Activated CD8-positive, alpha-beta T cell treated with anti-CD3 and anti-CD28 coated beads for 36 hours (primary cell): ENCODE data around the gene KRI1. TPM values are rescaled to one million over a fixed set of nuclear protein-coding genes. Genes with fewer than 3 reads are reported as not detected.

Experiments used
- ATAC-seq: fragments of 200-7000 bp; cut with Tn5 transposase; one replicate; pipeline ENCODE4 v1.10.0; 2021; ENCODE audit warnings: mild to moderate bottlenecking, moderate library complexity
- CTCF ChIA-PET: fragments of 350-600 bp; sonication (Branson Sonifier 250); formaldehyde crosslinking; loops from one replicate; lab custom pipeline; 2021; ENCODE audit warnings: antibody characterized with exemption; lab: Charles Lee
- POLR2A ChIA-PET: fragments of 350-600 bp; sonication (Branson Sonifier 250); formaldehyde crosslinking; loops from one replicate; lab custom pipeline; 2021; ENCODE audit warnings: antibody characterized with exemption; lab: Charles Lee
- DNase-seq: peaks from one replicate; pipeline ENCODE4 v3.0.0-alpha.2; 2020
- H3K27ac Mint-ChIP-seq: one replicate; pipeline ENCODE4 v1.8.0; 2021; ENCODE audit warnings: mild to moderate bottlenecking, mixed read lengths
- H3K27me3 Mint-ChIP-seq: one replicate; pipeline ENCODE4 v1.8.0; 2021; ENCODE audit warnings: mixed read lengths
- H3K36me3 Mint-ChIP-seq: one replicate; pipeline ENCODE4 v1.8.0; 2021; ENCODE audit warnings: low read depth, mixed read lengths
- H3K4me1 Mint-ChIP-seq: one replicate; pipeline ENCODE4 v1.8.0; 2021; ENCODE audit warnings: low read depth, mixed read lengths
- H3K4me3 Mint-ChIP-seq: one replicate; pipeline ENCODE4 v1.8.0; 2021; ENCODE audit warnings: mild to moderate bottlenecking, moderate library complexity, mixed read lengths
- H3K9me3 Mint-ChIP-seq: one replicate; pipeline ENCODE4 v1.8.0; 2021; ENCODE audit warnings: mixed read lengths
- CTCF ChIP-seq: fragments of 200-600 bp; IDR thresholded peaks from one replicate; pipeline ENCODE4 v1.8.0; 2022; ENCODE audit warnings: antibody characterized with exemption, mild to moderate bottlenecking
- intact Hi-C: fragments of 100-400 bp; cut with micrococcal nuclease; formaldehyde crosslinking; loops from one replicate; pipeline ENCODE4 v1.10.0; 2022
- total RNA-seq, 2 experiments: library from RNA; stranded (reverse); gene quantifications; one replicate each; pipeline ENCODE4 v1.2.3, GENCODE V29; 2021

The KRI1 gene
- total RNA-seq, result 10 to 100 TPM; 50.0 to 58.3 TPM

- DNase-seq (peak; percentile 99), ATAC-seq (peak; percentile 43)
- no peaks in the 10 kb centered on the region for H3K9me3 Mint-ChIP-seq
- H3K27me3 Mint-ChIP-seq, result no peaks in the 10 kb centered on the region
- intact Hi-C loops, result loop anchor here (5.0 kb wide), 1 partner anchor 58 kb away; no protein-coding TSS in a partner anchor
- ChIA-PET POLR2A (interaction anchor here (0.8 to 10.6 kb wide), 11 partner anchors 12 to 295 kb away, joined by 3 to 104 read pairs (median 4); partner anchors contain the start of genes ICAM1 and TMED1), CTCF (interaction anchor here (0.7 to 9.2 kb wide), 9 partner anchors 11 to 296 kb away, joined by 3 to 71 read pairs (median 5); partner anchors contain the start of gene QTRT1)
- H3K4me3 Mint-ChIP-seq, result peak within 1 kb of the TSS; percentile 86
- H3K36me3 Mint-ChIP-seq, result peaks cover 41% of the 10 kb centered on the region
- peak within 1 kb of the TSS; percentile 92 for H3K27ac Mint-ChIP-seq
- H3K4me1 Mint-ChIP-seq, result peaks cover 37% of the 10 kb centered on the region
- peak; percentile 33 for TF ChIP-seq CTCF
Measured at GRCh38 chr19:10565567-10566407, at the start of gene KRI1. TSS of gene KRI1 (minus strand) at chr19:10566010. CDS start at chr19:10565999, 11 bp downstream.

DNA sequence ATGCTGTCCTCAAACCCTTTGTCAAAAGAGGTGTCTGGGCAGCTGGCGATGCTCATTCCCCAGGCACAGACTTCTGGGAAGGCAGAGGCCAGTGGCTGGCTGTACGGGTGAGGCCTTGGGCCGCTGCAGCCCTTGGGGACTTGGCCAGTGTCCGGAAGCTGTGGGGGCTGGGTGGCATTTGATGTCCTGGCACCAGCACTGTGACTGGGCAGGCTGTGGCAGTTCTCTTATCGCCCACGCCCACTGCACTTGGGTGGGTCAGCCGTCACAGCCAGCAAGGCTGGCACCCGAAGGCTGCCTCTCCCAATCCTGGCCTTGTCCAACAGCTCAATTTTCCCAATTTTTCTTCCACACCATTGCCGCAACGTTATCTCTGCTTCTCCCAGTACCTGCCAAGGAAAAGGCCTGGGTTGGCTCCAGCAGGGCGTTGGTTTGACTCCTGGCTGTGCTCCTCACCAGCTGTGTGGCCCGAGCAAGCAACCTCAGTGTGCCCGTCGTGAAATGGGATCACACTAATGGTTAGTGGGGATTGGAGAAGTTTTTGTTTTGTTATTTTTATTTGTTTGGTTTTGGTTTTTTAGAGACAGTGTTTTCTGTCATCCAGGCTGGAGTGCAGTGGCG is 46.8 kb upstream of the KRI1 start:
- Mint-ChIP-seq H3K4me3 (no peak overlapping the region), H3K27ac (peak overlapping the region; percentile 5), H3K27me3 (no peaks in the 10 kb centered on the region), H3K9me3 (no peaks in the 10 kb centered on the region), H3K36me3 (peaks cover 18% of the 10 kb centered on the region), H3K4me1 (peaks cover 28% of the 10 kb centered on the region)
- ChIA-PET POLR2A (interaction anchor here (1.6 to 2.4 kb wide), 4 partner anchors 10 to 46 kb away, joined by 4 to 13 read pairs (median 5); no protein-coding TSS in a partner anchor), CTCF (interaction anchor here (1.9 to 6.0 kb wide), 3 partner anchors 31 to 32 kb away, joined by 8 to 35 read pairs (median 10); no protein-coding TSS in a partner anchor)
- ATAC-seq (no peak), DNase-seq (no peak)
- intact Hi-C loops, result no loop called here
- no peak for TF ChIP-seq CTCF

DNA sequence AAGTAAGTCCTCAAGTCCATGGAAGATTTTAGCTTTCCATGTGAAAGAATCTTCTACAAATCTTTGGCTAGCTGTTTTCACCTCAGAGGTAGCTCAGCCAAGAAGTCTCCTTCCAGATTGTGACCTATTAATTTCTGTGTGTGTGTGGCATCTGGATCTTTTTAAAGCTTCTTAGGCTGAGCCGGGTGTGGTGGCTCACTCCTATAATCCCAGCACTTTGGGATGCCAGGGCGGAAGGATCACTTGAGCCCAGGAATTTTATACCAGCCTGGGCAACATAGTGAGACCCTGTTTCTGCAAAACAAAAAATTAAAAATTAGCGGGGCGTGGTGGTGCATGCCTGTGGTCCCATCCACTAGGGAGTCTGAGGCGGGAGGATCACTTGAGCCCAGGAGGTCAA is 46.1 kb upstream of the KRI1 start:
- no peak for DNase-seq
- CTCF ChIA-PET, result interaction anchor here (1.3 to 6.0 kb wide), 3 partner anchors 31 to 88 kb away, joined by 3 to 35 read pairs (median 12); no protein-coding TSS in a partner anchor
- Mint-ChIP-seq H3K9me3 (no peaks in the 10 kb centered on the region), H3K4me1 (peaks cover 30% of the 10 kb centered on the region), H3K27ac (no peak overlapping the region), H3K27me3 (no peaks in the 10 kb centered on the region), H3K4me3 (no peak overlapping the region), H3K36me3 (peaks cover 21% of the 10 kb centered on the region)
- no peak for TF ChIP-seq CTCF
- no peak for ATAC-seq
- intact Hi-C loops, result no loop called here
- POLR2A ChIA-PET, result interaction anchor here (1.1 to 2.4 kb wide), 5 partner anchors 10 to 47 kb away, joined by 3 to 13 read pairs (median 4); partner anchors contain the start of gene SLC44A2

DNA sequence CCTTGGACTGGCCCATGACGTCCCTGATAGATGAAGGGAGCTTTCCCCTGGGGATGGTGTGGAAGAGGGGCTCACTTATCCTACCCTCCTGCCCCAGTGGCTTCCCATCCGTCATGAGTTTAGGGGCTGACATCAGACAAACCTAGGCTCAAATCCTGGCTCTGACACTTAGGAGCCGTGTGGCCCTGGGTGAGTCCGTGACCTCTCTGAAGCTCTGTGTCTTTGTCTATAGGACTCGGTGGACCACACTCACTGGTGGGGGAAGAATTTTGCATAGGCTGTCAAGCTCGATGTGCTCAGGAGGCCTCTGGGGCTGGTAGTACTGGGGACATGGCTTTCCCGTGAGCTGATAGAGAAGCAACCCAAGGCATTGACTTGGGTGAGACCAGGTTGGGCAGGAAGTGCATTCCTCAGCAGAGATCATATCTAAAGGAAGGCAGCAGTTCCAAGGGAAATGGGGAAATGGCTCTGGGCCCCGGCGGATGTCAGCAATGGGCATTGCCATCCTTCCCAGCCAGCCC is 38.7 kb upstream of the KRI1 start:
- intact Hi-C loops, result loop anchor here (5.0 kb wide), 1 partner anchor 38 kb away; no protein-coding TSS in a partner anchor

More for the DNA sequence above, 38.7 kb upstream of the KRI1 start:
- H3K4me3 Mint-ChIP-seq, result peak overlapping the region; percentile 96
- ChIA-PET POLR2A (interaction anchor here (0.8 to 4.8 kb wide), 19 partner anchors 10 to 234 kb away, joined by 3 to 25 read pairs (median 4); partner anchors contain the start of genes CDKN2D and SLC44A2), CTCF (interaction anchor here (1.2 to 3.8 kb wide), 5 partner anchors 16 to 41 kb away, joined by 3 to 29 read pairs (median 4); no protein-coding TSS in a partner anchor)
- H3K9me3 Mint-ChIP-seq, result no peaks in the 10 kb centered on the region
- H3K4me1 Mint-ChIP-seq, result peaks cover 23% of the 10 kb centered on the region
- H3K36me3 Mint-ChIP-seq, result peaks cover 14% of the 10 kb centered on the region
- H3K27me3 Mint-ChIP-seq, result no peaks in the 10 kb centered on the region
- no peak for ATAC-seq
- H3K27ac Mint-ChIP-seq, result peak overlapping the region; percentile 96
- TF ChIP-seq CTCF, result no peak
- DNase-seq, result peak; percentile 26
